GM19455 (cell line): Measurements from ENCODE around the gene RAB17.
"Not testable (repeated sequence)": the region's sequence is repeated elsewhere in the genome, so short reads cannot be mapped to it uniquely, and the experiment has no call there.

ENCODE experiments used
- ATAC-seq: cut with Tn5 transposase; IDR thresholded peaks from one replicate; pipeline ENCODE4 v1.9.1; 2021; ENCODE audit not compliant: unreplicated experiment

The RAB17 gene

DNA sequence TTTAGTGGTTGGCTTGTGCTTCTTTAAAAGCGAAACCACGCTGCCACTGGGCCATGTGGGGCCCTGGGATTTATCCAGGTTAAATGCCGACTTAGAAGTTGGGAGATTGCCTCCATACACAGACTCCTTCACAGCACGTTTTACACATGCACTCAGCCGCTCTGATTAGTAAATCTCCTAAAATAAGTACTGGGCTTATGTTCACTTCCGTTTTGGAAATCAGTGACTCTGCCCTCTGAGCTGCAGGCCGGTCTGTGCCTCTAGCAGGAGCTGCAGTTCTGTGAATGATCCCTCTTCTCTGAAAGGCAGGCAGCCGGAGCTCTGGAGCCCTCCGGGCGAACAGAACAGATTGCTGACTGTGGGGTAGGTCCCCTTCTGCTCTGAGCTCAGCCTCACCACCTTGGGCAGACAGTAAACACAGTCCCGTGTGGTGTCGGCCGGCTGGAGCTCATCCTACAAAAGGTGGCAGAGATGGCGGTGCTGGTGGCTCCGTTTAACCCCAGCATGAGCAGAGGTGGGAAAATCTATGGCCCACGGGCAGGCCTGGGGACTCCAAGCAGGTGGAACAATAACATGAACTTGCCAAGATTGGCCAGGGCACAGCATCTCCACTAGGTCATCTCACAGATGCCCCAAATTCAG lies 9.8 kb upstream of the RAB17 start:
- ATAC-seq, result no peak

DNA sequence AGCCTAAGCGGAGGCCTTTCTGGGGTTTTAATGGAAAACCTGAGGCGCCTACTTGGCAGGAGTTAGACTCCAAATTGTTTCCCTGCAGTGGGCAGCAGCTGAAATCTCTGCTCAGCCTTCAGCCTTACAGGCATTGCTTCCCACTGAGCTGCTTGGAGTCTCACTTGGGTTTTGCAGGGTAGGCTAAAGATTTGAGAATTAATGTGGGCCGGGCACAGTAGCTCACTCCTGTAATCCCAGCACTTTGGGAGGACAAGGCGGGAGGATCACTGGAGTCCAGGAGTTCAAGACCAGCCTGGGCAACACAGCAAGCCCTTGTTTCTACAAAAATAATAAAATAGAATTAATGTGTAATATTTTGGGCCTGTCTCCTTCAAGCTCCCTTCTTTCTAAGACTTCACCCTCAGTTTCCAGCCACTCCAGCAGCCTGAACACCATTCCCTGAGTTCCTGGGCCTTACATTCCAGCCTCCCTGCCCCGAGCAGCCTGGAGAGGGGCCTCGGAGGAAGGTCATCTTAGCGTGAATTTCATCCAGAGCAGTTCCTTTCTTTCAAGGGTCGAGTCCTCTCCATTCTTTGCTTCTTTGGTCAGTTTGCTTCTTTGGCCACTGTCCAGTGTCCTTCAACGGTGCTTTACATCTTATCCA lies 9.1 kb upstream of the RAB17 start:
- no peak for ATAC-seq

DNA sequence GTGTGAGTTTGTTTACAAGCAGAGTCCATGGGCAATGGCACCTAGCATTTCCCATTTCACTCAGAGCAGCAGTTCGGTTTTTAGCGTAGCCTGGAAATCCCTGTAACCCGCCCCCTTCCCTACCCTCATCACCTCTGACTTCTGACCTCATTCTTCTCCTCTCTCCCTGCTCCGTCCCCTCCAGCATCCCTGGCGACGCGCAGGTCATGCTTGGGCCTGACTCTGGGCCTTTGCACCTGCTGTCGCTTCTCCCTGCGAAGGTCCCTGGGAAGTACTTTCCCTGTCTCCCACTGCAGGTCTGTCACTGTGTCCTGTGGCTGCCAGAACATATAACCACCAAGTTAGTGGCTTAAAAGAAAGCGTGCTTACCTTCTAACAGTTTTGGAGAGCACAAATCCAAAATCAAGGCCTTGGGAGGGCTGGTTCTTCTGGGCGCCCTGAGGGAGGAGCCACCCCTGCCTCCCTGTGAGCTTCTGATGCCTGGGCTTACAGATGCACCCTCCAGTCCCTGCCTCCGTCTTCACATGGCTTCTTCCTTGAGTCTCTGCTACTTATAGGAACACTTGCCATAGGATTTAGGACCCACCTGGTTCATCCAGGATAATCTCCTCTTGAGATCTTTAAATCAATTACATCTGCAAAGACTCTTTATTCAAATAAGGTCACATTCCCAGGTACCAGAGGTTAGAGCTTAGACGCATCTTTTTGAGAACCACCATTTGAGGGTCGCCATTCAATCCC lies 8.1 kb upstream of the RAB17 start:
- ATAC-seq, result no peak

DNA sequence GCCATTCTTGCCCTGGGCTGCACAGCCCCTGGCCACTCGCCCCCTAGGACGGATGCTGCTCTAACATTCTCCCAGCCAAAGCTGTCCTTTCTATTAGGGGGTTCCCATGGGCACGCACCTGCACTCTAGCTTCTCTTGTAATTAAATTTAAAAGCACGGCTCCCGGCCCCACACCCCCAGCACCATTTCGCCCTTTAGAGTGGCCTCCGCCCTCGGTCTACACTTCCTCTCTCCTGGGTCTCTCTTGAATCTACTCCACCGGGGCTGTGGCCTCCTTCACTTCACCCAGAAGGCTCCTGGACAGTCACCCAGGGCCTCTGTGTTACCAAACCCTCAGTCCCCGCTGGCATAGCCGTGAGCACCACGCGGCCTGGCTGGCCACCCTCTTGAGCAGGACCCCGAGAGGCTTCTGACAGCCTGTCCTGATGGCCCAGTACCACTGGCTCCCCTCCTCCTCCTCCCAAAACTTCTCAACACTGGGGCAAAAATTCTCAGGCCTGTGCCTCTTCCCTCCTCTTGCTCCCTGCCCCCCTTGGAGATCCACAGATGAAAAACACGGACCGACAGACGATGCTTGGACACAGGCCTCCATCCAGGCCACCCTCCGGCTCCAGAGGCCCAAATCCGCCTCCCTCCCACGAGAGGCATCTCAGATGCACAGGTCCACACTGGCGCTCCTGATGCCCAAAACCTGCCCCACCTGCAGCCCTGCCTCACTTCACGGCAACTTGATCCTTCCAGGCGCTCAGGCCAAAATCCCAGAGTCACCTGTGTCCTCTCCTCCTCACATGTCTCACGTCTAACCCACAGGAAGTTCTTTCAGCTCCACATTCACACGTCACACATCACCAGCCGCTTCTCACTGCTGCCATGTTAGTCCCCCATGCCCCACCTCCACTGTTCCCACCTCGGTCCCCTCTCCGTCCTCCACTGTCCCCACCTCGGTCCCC lies 6.9 kb upstream of the RAB17 start:
- ATAC-seq, result no peak

DNA sequence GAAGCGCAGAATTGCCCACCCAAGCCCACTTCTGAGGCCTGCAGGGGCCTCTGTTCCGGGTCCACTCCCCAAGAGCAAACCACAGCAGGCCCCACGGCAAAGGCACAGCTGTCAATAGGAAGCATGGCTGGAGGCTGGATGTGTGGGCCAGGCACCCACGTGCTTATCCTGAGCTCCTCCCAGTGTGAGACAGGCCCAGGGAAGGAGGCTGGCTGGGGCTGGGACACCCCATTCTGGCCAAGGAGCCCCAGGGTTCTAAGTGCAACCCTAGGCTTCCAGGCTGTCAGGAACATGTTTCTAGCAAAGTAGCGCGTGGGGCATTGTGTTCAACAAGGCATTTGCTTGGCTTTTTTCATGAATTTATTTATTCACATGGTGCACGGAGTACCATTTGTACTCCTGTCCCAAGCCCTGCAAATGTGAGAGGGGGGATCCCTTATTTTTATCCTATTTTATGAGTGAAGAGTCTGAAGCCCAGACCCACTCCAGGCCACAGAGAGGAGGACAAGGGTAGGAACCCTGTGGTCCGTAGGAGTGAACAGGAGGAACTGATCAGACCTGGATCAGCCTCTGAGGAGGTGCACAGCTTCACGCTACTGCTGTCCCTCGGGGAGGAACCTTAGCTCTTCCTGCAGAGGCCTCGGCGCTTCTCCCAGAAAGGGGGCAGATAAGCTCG lies 6.1 kb upstream of the RAB17 start:
- ATAC-seq, result no peak

DNA sequence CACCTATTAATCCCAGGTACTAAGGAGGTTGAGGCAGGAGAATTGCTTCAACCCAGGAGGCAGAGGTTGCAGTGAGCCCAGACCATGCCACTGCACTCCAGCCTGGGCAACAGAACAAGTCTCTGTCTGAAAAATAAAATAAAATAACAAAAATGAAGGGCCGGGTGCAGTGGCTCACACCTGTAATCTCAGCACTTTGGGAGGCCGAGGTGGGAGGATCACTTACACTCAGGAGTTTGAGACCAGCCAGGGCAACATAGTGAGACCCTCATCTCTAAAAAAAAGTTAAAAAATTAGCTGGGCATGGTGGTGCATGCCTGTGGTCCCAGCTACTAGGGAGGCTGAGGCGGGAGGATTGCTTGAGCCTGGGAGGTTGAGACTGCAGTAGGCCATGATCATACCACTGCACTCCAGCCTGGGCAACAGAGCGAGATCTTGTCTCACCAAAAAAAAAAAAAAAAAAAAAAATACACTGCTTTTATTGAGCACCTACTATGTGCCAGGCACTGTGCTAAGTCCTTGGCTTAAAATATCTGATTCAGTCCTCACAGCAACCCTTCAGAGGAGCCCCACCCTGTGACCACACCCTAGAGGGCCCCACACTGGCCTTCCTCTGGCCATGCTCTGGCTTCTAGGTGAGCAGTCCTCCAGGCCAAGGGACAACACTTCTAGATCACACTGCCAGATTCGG lies 5.4 kb upstream of the RAB17 start:
- ATAC-seq, result not testable (repeated sequence)

DNA sequence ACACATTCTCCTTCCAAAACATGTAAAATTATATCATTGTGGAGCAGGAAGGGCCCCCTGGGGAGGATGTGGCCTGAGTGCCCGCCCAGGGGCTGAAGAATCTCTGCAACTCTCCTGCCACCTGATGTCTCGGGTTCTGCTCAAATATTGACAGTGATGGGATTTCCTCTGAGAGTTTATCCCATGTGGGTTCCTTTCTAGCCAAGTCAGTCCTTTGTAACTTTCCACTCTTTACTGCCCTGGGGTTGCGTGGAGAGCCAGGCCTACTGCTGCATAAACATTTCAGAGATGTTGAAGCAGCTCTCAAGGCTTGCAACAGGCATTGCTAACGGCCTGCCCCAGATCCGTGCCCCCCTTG lies 4.0 kb upstream of the RAB17 start:
- no peak for ATAC-seq

DNA sequence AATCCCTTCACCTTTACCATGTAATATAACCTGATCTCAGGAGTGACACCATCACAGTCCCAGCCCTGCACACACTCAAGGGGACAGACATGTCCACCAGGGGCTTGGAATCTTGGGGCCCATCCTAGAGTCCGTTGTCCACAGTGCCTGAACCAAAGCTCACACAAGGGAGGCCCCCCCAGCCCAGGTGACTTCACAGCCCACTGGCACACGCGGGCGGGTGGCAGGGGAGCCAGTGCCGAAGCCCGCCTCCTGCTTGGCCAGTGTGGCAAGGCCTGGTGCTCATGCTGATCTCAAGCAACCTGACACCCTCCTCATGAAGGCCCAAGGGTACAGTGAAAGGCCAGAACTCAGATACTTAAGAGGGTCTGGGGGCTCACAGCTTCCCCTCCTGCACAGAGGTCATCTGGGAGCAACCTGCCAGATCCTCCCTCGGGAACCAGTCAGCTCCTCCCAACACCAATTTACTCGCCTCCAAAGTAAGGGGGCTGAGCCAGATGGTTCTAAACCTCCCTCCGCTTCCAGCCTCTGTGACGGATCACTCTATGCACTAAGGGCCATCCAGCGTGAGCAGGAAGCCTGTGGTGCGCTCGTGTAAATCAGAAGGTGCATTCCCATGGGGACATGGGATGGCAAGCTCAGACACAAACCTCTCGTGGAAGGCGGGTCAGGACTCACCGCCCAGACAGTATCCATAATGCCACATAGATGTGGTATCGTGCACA lies 3.2 kb upstream of the RAB17 start:
- ATAC-seq, result no peak

DNA sequence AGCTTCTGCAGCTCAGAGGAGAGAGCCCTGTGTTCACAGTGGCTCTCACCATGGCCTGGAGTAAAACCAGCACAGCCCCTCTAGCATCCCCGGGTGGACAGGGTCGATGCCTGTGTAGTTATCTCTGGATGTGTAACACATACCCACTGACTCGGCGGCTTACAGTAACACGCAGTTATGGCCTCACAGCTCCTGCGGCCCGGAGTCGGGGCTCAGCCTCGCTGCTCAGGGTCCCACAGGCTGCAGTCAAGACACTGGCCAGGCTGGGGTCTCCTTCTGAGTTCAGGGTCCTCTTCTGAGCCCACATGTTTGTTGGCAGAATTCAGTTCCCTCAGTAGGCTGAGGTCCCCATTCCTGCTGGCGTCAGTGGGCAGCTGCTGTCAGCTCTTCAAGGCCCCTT lies 2.5 kb upstream of the RAB17 start:
- no peak for ATAC-seq

DNA sequence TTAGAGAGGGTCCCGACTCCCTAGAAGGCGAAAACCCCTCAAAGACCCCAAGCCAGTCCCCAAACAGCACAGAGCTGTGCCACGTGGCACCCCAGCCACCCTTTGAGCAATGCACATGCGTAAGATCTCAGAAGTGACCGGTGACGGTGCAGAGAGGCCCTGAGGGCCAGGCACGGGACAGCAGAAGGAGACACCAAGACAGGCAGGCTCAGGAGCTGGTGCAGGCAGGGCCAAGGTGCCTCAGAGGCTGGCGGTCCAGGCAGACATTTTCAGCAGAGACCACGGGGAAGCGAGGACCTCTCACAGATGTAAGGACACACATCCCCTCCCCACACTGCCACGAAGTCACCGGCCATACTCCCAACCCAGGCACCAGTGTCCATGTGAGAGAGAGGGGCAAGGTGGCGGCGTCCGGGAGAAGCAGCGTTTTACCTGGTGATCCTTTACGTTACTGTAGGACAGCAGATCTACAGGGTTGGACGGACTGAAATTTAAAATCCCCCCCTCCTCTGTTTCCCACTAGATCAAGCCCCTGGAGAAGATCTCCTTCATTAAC lies 2.0 kb upstream of the RAB17 start:
- no peak for ATAC-seq

DNA sequence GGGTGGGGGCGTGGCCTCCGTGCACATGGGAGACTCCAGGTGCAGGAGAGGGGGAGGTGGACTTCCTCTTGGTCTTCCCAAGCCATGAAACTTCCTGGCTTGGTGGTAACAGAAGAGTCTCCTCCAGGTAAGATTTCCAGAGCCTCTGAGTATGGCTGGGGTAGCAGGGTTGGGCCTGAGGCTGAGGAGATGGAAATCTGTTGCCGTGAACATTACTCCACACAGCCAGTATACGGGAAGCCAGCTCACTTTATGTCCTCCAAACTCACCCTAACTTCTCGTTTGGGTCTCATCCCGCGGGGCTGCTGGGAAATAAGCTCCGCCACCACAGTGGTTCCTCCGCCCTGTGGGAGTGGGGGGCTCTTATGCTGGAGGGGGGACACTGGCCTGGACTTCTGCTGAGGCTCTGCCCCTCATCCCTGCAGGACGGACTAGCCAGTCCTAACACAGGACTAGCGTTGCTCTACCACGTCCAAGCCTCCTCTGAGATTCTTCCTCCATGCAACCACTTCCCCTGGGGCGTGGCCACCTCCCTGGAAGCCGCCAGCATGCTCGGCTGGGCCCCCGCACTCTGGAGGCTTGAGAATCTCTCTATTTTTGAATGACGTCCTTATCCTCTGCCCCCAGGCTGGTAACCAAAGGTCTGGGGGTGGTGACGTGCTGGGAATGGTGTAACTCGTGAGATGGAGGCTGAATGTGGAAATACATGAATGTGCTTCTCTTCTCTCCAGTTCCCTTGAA lies 777 bp upstream of the RAB17 start:
- ATAC-seq, result no peak

DNA sequence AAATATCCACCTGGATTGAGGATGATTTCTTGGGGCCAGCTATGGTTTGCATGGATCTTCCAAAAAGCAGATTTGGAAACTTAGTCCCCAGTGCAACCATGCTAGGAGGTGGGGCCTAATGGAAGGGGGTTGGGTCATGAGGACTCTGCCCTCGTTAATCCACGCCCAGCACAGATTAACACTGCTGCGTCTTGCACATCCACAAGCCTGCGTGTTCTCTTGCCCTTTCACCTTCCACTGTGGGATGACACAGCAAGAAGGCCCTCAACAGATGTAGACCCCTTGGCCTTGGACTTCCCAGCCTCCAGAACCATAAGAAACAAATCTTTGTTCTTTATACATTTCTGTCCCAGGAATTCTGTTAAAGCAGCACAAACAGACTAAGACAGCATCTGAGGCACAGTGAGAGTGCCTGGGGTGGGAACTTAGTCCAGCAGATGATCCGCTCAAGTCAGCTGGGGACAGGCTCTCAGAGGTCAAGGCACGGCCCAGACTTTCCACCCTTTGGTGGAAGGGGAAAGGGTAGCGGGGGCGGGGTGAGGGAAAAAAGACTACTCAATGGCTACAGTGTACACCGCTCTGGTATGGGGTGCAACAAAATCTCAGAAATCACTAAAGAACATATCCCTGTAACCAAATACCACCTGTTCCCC lies 2.4 kb downstream of the RAB17 start:
- ATAC-seq, result no peak

DNA sequence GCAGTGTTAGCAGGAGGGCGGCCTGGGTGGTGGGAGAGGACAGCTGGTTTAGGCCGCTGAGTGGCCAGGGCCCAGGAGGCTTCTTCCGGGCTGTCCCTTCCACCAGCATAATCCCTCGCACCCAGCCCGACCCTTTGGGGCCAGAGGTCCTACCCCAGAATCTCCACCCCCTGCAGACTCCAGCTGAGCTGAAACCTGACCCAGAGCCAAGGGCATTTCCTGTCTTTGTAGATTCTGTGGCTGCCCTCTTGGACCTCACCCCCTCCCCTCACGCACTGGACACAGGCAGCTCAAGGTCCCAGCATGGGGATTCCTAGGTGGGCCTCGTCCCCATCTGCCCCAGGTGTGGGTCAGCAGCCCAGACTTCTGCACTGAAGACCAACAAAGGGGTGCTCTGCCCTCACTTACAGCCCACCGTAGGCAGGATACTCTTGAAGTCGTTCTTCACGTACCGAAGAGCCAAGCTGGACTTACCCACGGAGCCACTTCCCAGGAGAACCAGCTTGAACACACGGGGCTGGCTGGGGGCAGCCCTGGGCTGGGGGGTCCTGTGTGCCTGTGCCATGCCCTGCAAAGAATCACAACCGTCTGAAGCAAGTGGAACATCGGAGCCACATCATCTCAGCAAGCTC lies 4.8 kb downstream of the RAB17 start:
- ATAC-seq, result no peak

DNA sequence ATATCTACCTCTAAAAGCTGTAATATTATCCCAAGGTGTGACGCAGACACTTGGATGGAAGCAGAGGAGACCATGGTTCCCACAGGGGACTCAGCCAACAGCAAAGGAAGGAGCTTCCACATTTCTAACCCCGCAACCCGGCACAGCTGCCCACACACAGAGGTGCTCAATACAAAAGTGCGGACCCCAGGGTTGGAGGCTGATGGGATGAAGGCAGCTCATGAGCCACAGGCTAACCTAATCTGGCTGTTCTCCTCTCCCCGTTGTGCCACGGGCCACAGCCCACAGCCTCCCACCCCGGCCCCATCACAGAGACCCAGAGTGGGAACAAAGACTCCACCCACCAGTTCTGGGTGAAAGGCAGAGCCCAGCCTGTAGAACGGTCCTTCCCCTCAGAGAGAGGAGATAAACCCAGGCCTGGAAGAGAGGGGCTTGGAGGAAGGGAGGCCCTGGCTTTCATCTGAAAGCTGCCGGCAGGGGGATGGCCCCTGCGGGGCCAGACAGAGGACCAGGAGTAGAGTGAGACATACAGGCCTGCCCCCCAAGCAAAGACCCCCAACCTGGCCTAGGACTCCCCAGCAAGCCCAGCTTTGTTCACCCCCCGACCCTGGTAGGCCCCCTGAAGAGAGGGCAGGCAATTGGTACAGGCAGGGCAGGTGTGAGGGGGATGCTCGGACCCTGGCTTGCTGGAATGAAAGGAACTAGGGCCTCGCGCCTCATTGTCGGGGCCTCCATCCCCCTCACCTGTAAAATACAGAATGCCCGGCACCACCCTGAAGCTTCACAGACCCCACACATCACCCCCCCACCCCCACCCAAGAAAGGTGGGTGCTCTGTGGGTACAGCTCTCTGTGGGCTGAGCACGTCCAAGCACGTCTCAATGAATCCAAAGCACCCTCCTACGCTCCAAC lies 6.9 kb downstream of the RAB17 start:
- ATAC-seq, result no peak

DNA sequence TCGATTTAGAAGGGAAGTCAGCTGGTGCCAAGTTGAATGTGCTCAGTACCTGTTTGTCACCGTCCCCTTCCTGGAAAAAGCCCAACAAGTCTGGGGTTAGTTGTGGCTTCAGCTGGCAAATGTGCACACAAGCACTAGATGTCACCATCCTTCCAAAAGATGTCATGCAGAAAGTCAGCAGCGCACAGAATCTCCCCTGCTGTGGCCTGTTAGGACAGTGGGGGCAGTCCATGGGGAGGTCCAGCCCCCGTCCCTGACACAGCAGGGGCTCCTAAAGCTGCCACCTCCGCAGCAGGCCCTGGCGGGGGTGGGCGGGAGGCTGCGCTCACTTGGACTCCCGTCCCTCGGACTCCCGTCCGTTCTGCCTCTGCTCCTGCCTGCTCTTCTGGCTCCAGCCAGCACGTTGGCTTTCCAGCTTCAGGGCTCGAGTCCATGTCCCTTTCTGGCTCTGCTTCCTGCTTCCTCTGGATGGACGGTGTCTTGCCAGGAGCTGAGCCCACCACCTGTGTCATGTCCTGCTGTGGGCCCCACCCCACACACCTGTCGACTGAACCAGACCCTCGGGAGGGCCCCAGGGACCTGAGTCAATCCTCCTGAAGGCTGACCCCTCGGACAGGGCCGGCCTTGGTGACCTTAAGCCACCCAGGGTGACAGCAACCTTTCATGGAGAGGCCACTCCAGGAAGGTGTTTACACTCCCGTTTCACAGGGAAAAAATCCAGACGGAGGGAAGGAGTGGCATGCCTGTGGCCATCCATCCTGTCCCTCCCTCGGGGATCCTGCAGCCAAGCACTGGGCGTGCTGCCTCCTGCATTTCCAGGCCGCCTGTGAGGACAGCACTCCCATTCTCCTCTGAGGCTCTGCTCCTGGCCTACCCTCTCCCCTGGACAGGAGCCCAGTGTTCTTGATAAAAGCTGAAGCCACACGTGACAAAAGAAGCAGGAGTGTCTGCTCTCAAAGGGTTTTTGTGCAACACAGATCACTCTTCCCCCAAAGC lies 8.5 kb downstream of the RAB17 start:
- ATAC-seq, result no peak
